NCI-H345 (cell line): ENCODE results near the gene ADD2.

Experiments used
- DNase-seq: peaks from one replicate; lab custom pipeline; 2025; lab: John Stamatoyannopoulos, UW

ADD2 gene

DNA sequence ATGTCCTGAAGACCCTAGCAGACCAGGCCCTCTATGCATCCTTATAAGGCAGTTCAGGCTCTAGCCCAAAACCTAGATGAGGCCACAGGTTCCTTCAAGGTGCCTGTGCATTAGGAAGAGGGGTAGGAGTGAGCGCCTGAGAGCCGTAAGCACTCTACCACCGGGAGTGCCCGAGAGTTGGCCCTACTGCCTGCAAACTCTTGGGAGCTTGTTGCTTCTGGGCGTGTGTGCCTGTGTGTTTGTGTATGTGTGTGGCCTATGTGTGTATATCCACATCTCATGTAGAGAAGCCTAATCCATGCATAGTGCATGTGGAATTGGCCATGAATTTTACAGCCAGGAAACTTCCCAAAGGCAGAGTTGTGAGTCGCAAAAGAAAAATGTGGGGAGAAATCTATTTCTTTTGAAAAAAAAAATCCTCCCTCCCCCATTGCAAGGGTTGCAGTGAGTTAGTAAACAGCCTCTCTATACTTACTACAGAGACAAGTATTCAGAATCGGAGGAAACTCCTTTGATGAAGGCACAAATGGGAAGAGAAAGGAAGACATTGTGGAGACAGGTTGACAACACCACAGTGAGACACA lies 96.8 kb downstream of the ADD2 start:
- no peak for DNase-seq

DNA sequence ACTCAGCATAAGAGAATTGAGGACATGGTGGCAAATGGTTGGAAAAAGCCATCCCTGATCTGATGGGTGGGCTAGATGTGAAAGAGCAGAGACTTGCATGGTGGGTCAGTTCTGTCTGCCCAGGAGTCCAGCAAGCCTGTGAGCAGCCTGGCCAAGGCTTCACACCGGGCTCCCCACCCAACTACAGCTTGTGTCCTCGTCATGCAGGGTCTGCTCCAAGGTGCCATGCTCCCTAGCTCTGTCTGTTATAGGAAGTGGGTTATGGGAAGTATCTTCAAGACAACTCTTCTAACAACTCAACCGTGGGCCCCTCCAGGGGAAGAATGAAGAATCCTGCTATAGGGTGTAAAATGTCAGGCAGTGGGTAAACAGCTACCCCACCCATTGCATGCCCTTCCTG lies 97.4 kb downstream of the ADD2 start:
- DNase-seq = no peak

DNA sequence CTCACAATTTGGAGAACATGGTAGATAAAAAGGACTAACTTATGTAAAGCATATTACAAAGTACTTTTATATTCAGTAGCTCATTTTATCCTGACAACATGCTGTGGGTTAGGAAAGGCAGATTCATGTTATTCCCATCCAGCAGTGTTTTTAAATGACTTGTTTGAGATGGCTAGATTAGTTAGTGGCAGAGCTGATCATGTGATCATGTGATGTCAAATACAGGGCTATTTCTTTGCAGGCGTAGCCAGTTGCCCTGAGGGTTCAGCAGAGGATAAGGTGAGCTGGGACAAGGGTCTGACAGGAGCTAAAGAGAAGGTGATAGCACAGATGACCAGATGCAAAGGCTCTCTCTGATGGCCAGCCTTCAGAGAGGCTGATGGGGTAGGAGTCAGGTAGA lies 97.8 kb downstream of the ADD2 start:
- DNase-seq = no peak

DNA sequence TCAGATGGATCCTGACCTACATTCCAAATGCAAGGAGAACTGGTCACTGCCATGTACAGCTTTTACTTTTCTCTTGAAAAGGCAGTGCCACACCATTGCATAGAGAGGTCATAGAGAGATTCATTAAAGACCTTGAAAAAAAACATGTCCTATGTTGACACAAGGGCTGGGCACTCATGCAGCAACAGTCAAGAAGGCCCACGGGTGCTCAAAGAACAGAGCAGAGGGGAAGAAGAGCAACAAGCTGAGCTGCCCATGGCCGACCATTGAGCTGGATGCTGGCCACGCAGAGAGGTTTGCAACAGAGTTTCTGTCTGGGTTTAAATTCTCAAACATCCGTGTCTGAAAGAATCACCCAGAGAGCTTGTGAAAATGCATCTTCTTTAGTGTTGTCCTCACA lies 99.1 kb downstream of the ADD2 start:
- DNase-seq = no peak

DNA sequence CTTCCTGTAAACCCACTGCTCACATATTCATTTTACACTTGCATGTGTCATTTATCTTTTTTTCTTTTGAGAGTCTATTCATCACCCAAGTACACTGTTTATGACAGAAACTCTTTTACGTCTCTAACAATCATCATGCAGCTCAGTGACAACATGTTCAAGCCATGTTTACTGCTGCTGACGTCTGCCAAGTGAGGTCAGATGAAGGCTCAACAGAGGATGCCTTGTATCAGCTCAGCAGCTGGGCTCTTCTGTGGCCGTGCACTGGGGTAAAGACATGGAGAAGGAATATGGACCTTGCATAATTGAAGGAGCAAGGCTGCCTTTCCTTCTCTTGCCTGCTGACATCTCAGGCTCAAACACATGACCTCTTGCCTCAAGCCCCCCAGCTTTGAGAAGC lies 99.6 kb downstream of the ADD2 start:
- DNase-seq = no peak

DNA sequence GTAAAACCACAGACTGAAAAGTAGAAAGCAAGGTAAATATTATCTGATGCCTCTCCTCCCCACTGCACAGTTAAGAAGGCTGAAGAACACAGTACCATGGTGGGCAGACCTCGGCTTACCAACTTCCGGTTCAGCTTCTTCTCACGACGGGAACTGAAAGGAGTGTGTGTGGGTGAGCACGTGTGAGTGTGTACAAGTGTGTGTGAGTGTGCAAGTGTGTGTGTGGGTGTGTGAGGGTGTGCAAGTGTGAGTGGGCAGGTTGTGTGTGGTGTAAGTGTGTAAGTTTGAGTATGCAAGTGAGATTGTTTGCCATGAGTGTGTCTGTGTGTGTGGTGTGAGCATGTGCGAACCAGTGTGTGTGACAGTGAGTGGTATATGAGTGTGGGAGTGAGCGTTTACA lies 103.5 kb downstream of the ADD2 start:
- DNase-seq = no peak

DNA sequence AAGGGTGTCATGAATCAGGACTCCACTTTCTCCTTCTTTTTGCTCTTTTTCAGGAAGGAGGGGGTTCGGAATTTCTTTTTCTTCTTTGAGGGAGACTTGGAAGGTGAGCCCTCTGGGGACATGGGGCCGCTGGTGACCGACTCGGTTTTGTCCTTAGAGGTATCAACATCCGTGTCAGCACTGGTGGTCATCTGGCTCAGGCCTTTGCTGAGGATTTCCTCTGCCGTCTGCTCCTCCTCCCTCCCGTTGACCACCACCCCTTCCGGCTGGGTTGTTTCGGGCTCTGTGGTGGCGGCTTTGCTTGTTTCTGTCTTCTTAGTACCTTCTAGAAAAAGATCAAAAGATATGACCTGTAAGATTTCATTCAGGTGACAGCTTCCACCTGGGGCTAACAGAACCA lies 104.6 kb downstream of the ADD2 start:
- DNase-seq = no peak

DNA sequence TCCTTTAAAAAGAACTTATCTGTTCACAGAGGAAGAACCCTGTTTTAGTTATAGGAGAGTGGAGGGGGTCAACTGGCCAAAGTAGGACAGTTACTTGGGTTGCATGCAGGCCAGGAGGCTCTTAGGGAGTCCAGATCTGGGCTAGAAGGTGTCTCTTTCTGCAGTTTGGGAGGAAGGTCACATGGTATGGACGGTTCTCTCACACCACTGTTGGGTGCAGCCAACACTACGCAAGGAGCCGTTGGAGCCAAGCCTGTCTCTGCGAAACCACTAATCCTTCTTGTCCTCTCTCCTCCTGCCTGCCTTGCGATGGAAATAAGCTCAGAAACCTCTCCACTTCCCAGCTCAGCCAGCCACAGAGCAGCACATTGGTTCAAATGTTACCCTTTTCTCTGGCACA lies 108.4 kb downstream of the ADD2 start:
- DNase-seq = no peak

DNA sequence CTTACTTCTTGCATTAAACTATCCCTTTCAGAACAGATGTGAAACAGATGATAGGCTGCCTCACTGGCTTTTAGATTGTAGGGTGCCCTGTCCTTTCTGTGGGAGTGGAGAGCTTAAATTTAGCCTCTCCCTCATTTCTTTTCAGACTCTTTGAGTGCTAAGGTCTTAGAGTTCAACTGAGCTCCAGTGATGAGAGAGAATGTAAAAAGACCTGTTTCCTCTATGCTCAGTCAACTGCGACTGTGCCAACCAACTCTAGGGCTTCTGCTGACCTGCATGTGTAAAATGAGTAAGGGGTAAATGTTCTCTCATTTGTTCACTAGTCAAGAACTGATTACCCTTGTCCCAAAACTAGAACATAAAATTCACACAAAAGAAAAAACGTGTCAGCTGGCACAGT lies 109.5 kb downstream of the ADD2 start:
- no peak for DNase-seq

DNA sequence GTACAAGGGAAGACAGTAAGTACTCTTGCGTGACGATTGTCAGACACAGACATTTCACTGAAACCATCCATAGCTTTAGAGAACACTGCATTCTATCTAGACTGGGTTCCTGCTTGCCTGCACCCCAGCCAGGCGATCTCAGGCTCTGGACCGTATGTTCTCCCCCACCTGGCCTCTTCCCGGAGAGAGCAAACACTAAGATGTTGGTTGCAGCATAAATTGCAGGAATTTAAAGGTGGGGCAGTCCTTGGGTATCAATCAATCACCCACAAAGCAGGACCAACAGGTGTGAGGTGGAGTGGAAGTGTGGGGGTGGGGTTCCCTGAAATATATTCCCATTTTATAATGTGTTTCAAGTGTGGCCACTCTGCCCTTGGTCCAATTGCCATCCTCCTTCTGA lies 110.8 kb downstream of the ADD2 start:
- DNase-seq = no peak

DNA sequence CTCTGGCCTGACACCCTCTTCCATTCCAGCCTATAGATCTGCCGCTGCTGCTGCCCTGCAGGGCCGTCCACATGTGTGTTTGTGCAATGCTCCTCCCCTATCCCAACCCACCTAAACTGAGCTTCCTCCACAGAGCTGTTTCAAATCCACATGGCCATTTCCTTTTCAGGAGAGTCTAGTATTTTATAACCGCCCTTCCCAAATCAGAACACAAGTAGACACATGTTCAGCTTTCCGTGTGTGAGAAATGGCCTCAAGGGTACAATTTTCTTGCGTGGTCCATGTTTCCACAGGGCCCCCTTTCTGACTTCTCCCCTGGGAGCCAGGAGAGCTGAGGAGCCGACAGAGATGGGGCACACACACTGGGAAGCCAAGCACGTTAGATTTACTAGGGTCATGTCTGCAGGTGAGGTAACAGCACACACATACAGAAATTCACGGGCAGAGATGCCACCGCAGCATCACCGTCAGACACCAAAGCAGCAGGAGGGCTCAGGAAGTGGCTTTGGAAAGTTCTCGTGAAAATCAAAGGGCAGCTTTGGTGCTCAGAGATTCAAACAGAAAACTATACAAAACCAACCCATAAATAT lies 111.5 kb downstream of the ADD2 start:
- DNase-seq = no peak

DNA sequence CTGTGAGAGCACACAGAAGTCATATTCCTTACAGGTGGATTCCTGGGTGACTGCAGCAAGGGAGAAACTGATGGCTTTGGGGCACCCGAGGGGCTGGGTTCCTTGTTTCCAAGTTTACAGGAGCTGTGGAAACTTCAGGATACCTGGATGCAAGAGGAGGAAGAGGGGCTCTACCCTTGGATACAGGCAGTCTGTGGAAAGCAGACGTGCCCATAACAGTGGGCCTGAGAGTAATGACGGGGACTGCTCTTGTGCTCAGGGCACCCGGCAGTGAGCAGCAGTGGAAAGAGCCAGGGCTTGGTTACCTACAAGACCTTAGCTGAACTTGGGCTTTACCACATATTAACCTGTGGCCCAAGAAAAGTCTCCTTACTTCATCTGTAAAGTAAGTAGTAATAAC lies 112.2 kb downstream of the ADD2 start:
- DNase-seq = no peak

DNA sequence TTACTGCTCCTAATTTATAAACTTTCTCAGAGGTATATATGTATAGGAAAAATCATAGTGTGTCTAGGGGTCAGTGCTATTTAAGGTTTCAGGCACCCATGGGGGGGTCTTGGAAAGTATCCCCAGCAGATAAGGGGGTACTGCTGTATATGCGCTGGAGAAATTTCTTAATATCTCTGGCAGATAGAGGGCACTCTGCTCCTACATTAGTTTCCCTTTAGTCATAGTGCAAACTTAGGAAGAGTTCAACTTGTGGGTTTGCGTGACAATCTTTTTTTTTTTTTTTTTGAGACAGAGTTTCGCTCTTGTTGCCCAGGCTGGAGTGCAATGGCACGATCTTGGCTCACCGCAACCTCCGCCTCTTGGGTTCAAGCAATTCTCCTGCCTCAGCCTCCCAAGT lies 112.8 kb downstream of the ADD2 start:
- peak; percentile 27 for DNase-seq

DNA sequence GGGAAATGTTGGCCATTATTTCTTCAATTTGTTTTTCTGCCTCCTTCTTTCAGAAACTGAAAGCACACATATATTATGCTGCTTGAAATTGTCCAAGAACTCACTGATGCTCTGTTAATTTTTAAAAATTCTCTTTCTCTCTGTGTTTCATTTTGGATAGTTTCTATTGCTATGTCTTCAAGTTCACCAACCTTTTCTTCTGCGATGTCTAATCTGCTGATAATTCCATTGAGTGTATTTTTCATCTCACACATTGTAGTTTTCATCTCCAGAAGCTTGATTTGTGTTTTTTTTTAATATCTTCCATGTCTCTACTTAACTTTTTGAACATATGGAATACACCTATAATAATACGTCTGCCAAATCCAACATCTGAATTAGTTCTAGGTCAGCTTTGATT lies 116.3 kb downstream of the ADD2 start:
- no peak for DNase-seq

DNA sequence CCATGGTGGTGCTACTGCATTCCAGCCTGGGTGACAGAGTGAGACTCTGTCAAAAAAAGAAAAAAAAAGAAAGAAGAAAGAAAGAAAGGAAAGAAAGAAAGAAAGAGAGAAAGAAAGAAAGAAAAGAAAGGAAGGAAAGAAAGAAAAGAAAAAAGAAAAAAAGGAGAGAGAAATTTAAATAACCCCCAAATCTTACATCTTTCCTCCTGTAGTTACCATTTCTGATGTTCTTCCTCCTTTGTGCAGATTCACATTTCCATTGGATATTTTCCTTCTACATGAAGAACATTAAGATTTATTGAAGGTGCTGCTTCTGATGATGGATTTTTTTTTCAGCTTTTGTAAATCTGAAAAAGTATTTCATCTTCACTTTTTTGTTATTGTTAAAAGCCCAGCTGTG lies 117.0 kb downstream of the ADD2 start:
- DNase-seq = no peak

DNA sequence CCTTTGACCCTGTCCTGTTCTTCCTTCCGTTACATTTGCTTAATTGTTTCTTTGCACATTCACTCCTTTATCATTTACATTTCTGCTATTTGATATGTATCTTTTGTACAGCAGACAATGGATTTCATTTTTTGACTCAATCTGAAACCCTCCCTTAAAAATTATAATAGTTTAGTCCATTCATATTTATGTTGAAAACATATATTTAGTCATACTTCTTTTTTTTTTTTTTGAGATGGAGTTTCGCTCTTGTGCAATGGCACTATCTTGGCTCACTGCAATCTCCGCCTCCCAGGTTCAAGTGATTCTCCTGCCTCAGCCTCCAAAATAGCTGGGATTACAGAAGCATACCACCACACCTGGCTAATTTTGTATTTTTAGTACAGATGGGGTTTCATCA lies 119.0 kb downstream of the ADD2 start:
- DNase-seq = no peak

DNA sequence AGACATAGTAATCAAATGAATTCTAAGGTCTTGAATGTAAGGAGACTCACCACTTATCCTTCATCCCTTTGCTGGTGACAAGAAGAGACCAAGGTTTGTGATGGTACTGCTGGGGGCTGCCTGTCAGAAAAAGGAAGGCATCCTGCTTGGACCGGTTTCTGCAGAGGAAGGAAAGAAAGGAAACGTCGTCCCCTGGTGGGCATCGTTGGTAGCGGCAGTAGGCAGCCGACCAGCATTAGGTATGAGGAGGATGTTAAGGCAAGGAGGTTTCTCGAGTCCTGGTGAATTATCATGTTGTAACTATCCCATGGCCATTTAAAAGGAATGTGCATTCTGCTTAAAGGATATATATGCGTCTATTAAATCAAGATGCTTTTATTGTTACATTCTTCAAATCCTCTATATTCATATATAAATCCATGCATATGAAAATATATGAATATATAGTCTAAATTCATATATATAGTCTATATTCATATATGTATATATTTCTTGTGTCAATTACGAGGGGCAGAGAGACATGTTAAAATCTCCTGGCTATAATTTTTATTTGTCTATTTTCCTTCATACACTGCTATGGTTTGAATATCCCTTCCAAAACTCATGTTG lies 120.0 kb downstream of the ADD2 start:
- peak; percentile 77 for DNase-seq

DNA sequence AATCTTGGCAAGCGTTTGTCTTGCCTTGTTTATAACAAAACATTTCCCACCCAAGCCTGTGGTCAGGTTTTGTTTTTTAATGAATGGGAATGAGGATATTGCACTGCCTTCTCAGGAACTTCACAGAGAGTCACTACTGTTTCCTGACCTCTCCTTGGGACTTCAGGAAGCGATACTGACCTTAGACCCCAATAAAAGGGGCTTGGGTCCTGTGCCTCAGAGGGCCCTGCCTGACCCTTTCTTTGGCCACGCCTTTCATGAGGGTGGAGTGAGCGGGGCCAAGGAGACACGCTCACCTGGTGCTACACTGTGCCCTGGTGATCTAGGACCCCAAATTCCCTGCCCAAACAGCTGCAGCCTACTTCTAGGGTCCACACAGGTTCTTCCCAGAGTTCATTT lies 121.6 kb downstream of the ADD2 start:
- no peak for DNase-seq

DNA sequence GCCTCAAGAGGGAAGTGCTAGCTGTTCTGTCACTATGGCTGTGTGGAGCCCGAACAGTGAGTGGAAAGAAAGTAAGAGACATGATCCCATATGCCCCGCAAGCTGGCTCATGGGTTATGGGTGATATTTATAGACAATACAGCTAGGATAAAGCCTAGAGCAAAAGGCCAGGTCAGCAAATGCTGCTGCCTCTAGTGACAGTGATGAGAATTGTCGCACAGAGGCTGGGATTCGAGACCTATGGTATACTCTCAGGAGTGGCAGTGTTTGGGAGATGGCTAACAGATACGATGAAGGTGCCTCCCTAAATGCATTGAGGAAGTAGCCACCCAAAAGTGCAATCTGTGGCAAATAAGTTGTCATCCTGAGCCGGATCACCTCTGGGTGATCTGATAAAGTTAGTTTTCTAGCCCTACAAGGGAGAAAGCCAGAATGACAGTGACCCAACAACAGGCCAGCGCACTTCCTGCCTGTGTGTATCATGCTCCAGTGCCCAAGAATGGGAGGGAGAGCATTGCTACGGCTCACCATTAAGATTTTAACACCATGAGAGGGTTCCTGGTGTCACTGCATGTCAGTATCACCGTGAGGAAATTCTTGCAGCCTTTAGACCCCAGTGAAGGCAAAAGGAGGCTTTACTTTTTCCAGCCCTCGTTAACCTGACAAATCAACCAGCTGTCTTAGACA lies 122.1 kb downstream of the ADD2 start:
- no peak for DNase-seq

DNA sequence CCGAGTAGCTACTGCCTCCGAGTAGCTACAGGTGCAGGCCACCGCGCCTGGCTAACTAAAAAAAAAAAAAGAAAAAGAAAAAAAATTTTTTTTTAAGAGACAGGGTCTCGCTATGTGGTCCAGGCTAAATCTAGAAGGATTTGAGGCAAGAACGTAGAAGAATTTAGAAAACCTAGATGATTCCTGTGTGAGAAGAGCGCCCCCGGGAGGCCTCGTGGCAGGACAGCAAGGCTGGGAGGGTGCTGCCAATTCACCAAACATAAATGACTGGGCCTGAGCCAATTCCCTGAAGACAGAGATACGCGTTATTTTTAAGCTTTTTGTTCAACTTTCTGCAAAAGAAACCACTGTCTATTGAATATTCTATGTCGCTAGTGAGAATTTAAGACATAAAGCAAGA lies 124.3 kb downstream of the ADD2 start:
- no peak for DNase-seq

DNA sequence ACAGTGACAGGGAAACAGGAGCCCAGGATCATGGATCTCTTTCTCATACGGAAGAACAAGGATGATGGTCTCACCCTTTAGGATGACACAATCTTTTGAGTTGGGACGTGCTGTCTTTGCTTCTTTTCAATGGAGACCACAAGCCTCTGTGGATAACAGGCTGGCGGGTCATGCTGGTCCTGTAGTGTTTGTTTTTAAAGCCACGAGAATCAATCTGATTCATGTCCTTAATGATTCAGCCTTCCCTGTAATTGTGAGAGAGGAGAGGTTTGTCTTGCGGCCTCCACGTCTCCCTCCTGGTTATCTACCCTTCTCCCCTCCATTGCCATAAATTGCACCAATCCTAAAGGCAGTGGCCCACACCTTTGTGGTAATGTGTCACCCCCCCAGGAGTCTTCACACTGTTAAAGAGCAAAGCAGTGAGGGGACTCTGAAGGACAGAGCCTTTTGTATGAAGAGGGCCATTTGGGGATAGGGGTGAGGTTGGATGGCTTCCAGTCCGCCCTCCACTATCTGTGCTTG lies 126.7 kb downstream of the ADD2 start:
- no peak for DNase-seq

DNA sequence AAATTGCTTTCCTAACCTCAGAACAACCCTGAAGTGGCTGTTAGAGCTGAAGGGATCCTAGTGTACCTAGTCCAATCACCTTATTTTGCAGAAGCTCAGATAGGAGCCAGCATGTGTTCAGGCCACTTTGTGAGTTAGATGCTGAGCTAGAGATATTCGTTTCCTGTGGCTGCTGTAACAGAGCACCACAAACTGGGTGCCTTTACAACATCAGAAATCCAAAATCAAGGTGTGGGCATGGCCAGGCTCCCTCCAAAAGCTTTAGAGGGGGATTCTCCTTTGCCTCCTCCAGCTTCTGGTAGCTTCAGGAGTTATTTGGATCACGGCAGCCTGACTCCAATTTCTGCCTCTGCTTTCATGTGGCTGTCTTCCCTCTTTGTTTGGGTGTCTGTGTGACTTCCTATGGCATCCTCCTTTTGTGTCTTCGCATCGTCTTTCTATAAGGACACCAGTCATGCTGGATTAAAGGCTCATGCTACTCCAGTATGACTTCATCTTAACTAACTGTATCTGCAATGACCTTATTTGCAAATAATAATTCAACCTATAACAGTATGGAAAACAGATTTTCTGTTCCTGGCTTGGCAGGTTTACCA lies 128.1 kb downstream of the ADD2 start:
- DNase-seq = no peak

DNA sequence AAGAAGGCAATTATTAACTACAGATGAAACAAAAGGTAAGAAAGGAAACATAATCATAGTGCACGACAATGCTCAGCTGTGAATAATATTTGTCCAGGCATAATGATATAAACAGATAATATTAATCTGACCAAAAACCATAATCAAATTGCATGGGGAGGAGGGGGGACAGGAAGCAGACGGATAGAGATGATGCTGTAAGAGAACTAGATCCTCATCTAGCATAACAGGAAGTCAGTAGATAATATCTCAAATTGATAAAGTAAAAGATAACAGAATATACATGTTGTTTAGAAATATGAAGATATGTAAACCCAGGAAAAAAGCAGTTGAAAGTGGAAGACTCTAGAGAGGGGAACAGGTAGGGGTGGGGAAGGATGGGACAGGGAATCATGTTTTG lies 129.4 kb downstream of the ADD2 start:
- DNase-seq = no peak
